ENCODE data around the gene SCCPDH.
"Not testable (repeated sequence)": the region's sequence is repeated elsewhere in the genome, so short reads cannot be mapped to it uniquely, and the experiment has no call there.

Gene SCCPDH

GRCh38 chr1:246803373-246803772 lies 79.2 kb downstream of the SCCPDH start:
- H3K9me3 Mint-ChIP-seq = no peaks in the 10 kb centered on the region
- no peak overlapping the region for H3K27ac Mint-ChIP-seq
- H3K4me3 Mint-ChIP-seq = no peak overlapping the region
- H3K27me3 Mint-ChIP-seq (ENCODE audit: low read depth) = no peaks in the 10 kb centered on the region
- no peaks in the 10 kb centered on the region for H3K4me1 Mint-ChIP-seq (ENCODE audit: low read depth)
- no peaks in the 10 kb centered on the region for H3K36me3 Mint-ChIP-seq (ENCODE audit: low read depth)

GRCh38 chr1:246803883-246804282 lies 79.7 kb downstream of the SCCPDH start:
- Mint-ChIP-seq H3K4me1 (ENCODE audit: low read depth) (no peaks in the 10 kb centered on the region), H3K4me3 (no peak overlapping the region), H3K27ac (no peak overlapping the region), H3K36me3 (ENCODE audit: low read depth) (no peaks in the 10 kb centered on the region), H3K27me3 (ENCODE audit: low read depth) (no peaks in the 10 kb centered on the region), H3K9me3 (no peaks in the 10 kb centered on the region)

- Mint-ChIP-seq H3K27ac (no peak overlapping the region), H3K4me1 (ENCODE audit: low read depth) (no peaks in the 10 kb centered on the region), H3K27me3 (ENCODE audit: low read depth) (no peaks in the 10 kb centered on the region), H3K36me3 (ENCODE audit: low read depth) (no peaks in the 10 kb centered on the region), H3K4me3 (no peak overlapping the region), H3K9me3 (no peaks in the 10 kb centered on the region)
Observed at GRCh38 chr1:246805135-246805716, 81.0 kb downstream of the SCCPDH start.

GRCh38 chr1:246809473-246809872 lies 85.3 kb downstream of the SCCPDH start:
- Mint-ChIP-seq H3K36me3 (ENCODE audit: low read depth) (no peaks in the 10 kb centered on the region), H3K9me3 (no peaks in the 10 kb centered on the region), H3K4me3 (no peak overlapping the region), H3K27ac (no peak overlapping the region), H3K4me1 (ENCODE audit: low read depth) (no peaks in the 10 kb centered on the region), H3K27me3 (ENCODE audit: low read depth) (peaks cover 5% of the 10 kb centered on the region)

- H3K9me3 Mint-ChIP-seq = no peaks in the 10 kb centered on the region
- peaks cover 2% of the 10 kb centered on the region for H3K4me1 Mint-ChIP-seq (ENCODE audit: low read depth)
- no peaks in the 10 kb centered on the region for H3K36me3 Mint-ChIP-seq (ENCODE audit: low read depth)
- no peak overlapping the region for H3K4me3 Mint-ChIP-seq
- no peak overlapping the region for H3K27ac Mint-ChIP-seq
- peaks cover 8% of the 10 kb centered on the region for H3K27me3 Mint-ChIP-seq (ENCODE audit: low read depth)
Observed at GRCh38 chr1:246811985-246812384, 87.8 kb downstream of the SCCPDH start.

GRCh38 chr1:246813325-246813724 lies 89.1 kb downstream of the SCCPDH start:
- not testable (repeated sequence) for H3K36me3 Mint-ChIP-seq (ENCODE audit: low read depth); H3K4me3 Mint-ChIP-seq; H3K4me1 Mint-ChIP-seq (ENCODE audit: low read depth); H3K27me3 Mint-ChIP-seq (ENCODE audit: low read depth); H3K9me3 Mint-ChIP-seq; H3K27ac Mint-ChIP-seq

GRCh38 chr1:246814890-246815289 lies 90.7 kb downstream of the SCCPDH start:
- no peak overlapping the region for H3K27ac Mint-ChIP-seq
- H3K9me3 Mint-ChIP-seq = no peaks in the 10 kb centered on the region
- no peak overlapping the region for H3K4me3 Mint-ChIP-seq
- peaks cover 8% of the 10 kb centered on the region for H3K27me3 Mint-ChIP-seq (ENCODE audit: low read depth)
- peaks cover 2% of the 10 kb centered on the region for H3K4me1 Mint-ChIP-seq (ENCODE audit: low read depth)
- no peaks in the 10 kb centered on the region for H3K36me3 Mint-ChIP-seq (ENCODE audit: low read depth)

- no peak overlapping the region for H3K4me3 Mint-ChIP-seq
- H3K27ac Mint-ChIP-seq = no peak overlapping the region
- H3K27me3 Mint-ChIP-seq (ENCODE audit: low read depth) = peaks cover 12% of the 10 kb centered on the region
- peaks cover 2% of the 10 kb centered on the region for H3K4me1 Mint-ChIP-seq (ENCODE audit: low read depth)
- no peaks in the 10 kb centered on the region for H3K36me3 Mint-ChIP-seq (ENCODE audit: low read depth)
- H3K9me3 Mint-ChIP-seq = no peaks in the 10 kb centered on the region
Observed at GRCh38 chr1:246815693-246816270, 91.6 kb downstream of the SCCPDH start.
